ENCODE data around the gene CACNA2D1.

CACNA2D1 gene

GRCh38 chr7:82443547-82444219, at the start of gene CACNA2D1:
CACNA2D1 (minus strand) TSS chr7:82443777.
- no peak for DNase-seq (ENCODE audit: low read depth)

- DNase-seq (ENCODE audit: low read depth), result no peak
Observed at GRCh38 chr7:82481499-82482097, 38.0 kb upstream of the CACNA2D1 start.

GRCh38 chr7:82477733-82478515, 34.3 kb upstream of the CACNA2D1 start:
- DNase-seq (ENCODE audit: low read depth), result no peak

GRCh38 chr7:82472966-82473365, 29.4 kb upstream of the CACNA2D1 start:
- no peak for DNase-seq (ENCODE audit: low read depth)

- no peak for DNase-seq (ENCODE audit: low read depth)
Observed at GRCh38 chr7:82471351-82472020, 27.9 kb upstream of the CACNA2D1 start.

GRCh38 chr7:82469207-82469606, 25.6 kb upstream of the CACNA2D1 start:
- DNase-seq (ENCODE audit: low read depth), result no peak

GRCh38 chr7:82468435-82468834, 24.9 kb upstream of the CACNA2D1 start:
- DNase-seq (ENCODE audit: low read depth), result no peak

- DNase-seq (ENCODE audit: low read depth), result no peak
Observed at GRCh38 chr7:82467020-82467419, 23.4 kb upstream of the CACNA2D1 start.

GRCh38 chr7:82464372-82464771, 20.8 kb upstream of the CACNA2D1 start:
- no peak for DNase-seq (ENCODE audit: low read depth)

- no peak for DNase-seq (ENCODE audit: low read depth)
Observed at GRCh38 chr7:82455295-82455694, 11.7 kb upstream of the CACNA2D1 start.

- no peak for DNase-seq (ENCODE audit: low read depth)
Observed at GRCh38 chr7:82450759-82451158, 7.2 kb upstream of the CACNA2D1 start.

- DNase-seq (ENCODE audit: low read depth), result no peak
Observed at GRCh38 chr7:82449910-82450309, 6.3 kb upstream of the CACNA2D1 start.

- no peak for DNase-seq (ENCODE audit: low read depth)
Observed at GRCh38 chr7:82446897-82447296, 3.3 kb upstream of the CACNA2D1 start.

GRCh38 chr7:82445271-82445670, 1.7 kb upstream of the CACNA2D1 start:
- DNase-seq (ENCODE audit: low read depth), result no peak

- no peak for DNase-seq (ENCODE audit: low read depth)
Observed at GRCh38 chr7:82444220-82444909, 788 bp upstream of the CACNA2D1 start.

GRCh38 chr7:82443036-82443546, 486 bp downstream of the CACNA2D1 start:
- no peak for DNase-seq (ENCODE audit: low read depth)

- DNase-seq (ENCODE audit: low read depth), result no peak
Observed at GRCh38 chr7:82442492-82443035, 1.0 kb downstream of the CACNA2D1 start.

- no peak for DNase-seq (ENCODE audit: low read depth)
Observed at GRCh38 chr7:82441669-82442478, 1.7 kb downstream of the CACNA2D1 start.

- no peak for DNase-seq (ENCODE audit: low read depth)
Observed at GRCh38 chr7:82438521-82438920, 5.1 kb downstream of the CACNA2D1 start.

GRCh38 chr7:82435769-82436168, 7.8 kb downstream of the CACNA2D1 start:
- no peak for DNase-seq (ENCODE audit: low read depth)

All from T-helper 22 cell (primary cell).